ENCODE measurements around the gene PEX26.

PEX26 gene

GRCh38 chr22:18112440-18112839 lies 34.6 kb downstream of the PEX26 start:
- Histone ChIP-seq H3K4me3 (no peak overlapping the region), H3K27ac (no peak overlapping the region), H3K9me3 (no peaks in the 10 kb centered on the region), H3K36me3 (no peaks in the 10 kb centered on the region), H3K27me3 (no peaks in the 10 kb centered on the region), H3K4me1 (peaks cover 0 to 41% (median 17%) of the 10 kb centered on the region in 4 donors)
- DNase-seq = no peak
- intact Hi-C loops (cut with DNase I; ENCODE audit: low total_unique reads) = no loop called here
- TF ChIP-seq CTCF (IDR thresholded peaks at IDR 0.05) = no peak

GRCh38 chr22:18113680-18114394 lies 36.0 kb downstream of the PEX26 start:
- no peaks in the 10 kb centered on the region for H3K36me3 ChIP-seq
- H3K9me3 ChIP-seq = no peaks in the 10 kb centered on the region
- intact Hi-C loops (cut with DNase I; ENCODE audit: low total_unique reads) = no loop called here
- peak overlapping the region in 1 of 2 donors; percentile 24 for H3K27ac ChIP-seq
- no peak for TF ChIP-seq CTCF (IDR thresholded peaks at IDR 0.05)
- no peak overlapping the region for H3K4me3 ChIP-seq
- H3K4me1 ChIP-seq = peaks cover 0 to 41% (median 17%) of the 10 kb centered on the region in 4 donors
- DNase-seq = no peak
- no peaks in the 10 kb centered on the region for H3K27me3 ChIP-seq

GRCh38 chr22:18114495-18114894 lies 36.7 kb downstream of the PEX26 start:
- no peak overlapping the region for H3K4me3 ChIP-seq
- intact Hi-C loops (cut with DNase I; ENCODE audit: low total_unique reads) = no loop called here
- H3K4me1 ChIP-seq = peaks cover 0 to 43% (median 20%) of the 10 kb centered on the region in 4 donors
- H3K27ac ChIP-seq = no peak overlapping the region
- H3K36me3 ChIP-seq = no peaks in the 10 kb centered on the region
- no peak for TF ChIP-seq CTCF (IDR thresholded peaks at IDR 0.05)
- no peaks in the 10 kb centered on the region for H3K27me3 ChIP-seq
- DNase-seq = no peak
- H3K9me3 ChIP-seq = no peaks in the 10 kb centered on the region

GRCh38 chr22:18114976-18115652 lies 37.3 kb downstream of the PEX26 start:
- Histone ChIP-seq H3K4me1 (peaks cover 0 to 44% (median 20%) of the 10 kb centered on the region in 4 donors), H3K9me3 (no peaks in the 10 kb centered on the region), H3K27ac (peak overlapping the region; percentile 9 to 44), H3K27me3 (no peaks in the 10 kb centered on the region), H3K4me3 (no peak overlapping the region), H3K36me3 (no peaks in the 10 kb centered on the region)
- intact Hi-C loops (cut with DNase I; ENCODE audit: low total_unique reads) = no loop called here
- no peak for TF ChIP-seq CTCF (IDR thresholded peaks at IDR 0.05)
- DNase-seq = no peak

GRCh38 chr22:18115906-18116371 lies 38.1 kb downstream of the PEX26 start:
- no peak for DNase-seq
- peak overlapping the region; percentile 9 to 44 for H3K27ac ChIP-seq
- peaks cover 0 to 37% (median 13%) of the 10 kb centered on the region in 4 donors for H3K4me1 ChIP-seq
- no peaks in the 10 kb centered on the region for H3K36me3 ChIP-seq
- no peaks in the 10 kb centered on the region for H3K9me3 ChIP-seq
- TF ChIP-seq CTCF (IDR thresholded peaks at IDR 0.05) = no peak
- no peaks in the 10 kb centered on the region for H3K27me3 ChIP-seq
- no peak overlapping the region for H3K4me3 ChIP-seq
- intact Hi-C loops (cut with DNase I; ENCODE audit: low total_unique reads) = no loop called here

Data from tibial artery (tissue), 4 donors.